ENCODE data around the gene FETUB. TPM values are rescaled to one million over a fixed set of nuclear protein-coding genes. Genes with fewer than 3 reads are reported as not detected.

Gene FETUB
- total RNA-seq, 1 experiment from 2014 or later, result not detected

- no peak overlapping the region for H3K9ac ChIP-seq (ENCODE audit: low read length)
- no peak overlapping the region for H3K4me3 ChIP-seq (replicated peaks in 1 of 2; ENCODE audit: low read depth in 1 of 2, low read length in 2 of 2)
- H3K27me3 ChIP-seq (ENCODE audit: insufficient read depth, low read length), result no peaks in the 10 kb centered on the region
- ChIA-PET POLR2A (no interaction called here), RAD21 (ENCODE audit: low non-redundant PET in 1 of 2, low total read pairs in 2 of 2, uncharacterized antibody in 2 of 2, unreplicated experiment in 2 of 2) (no interaction called here), CTCF (interaction anchor here (1.2 kb wide), 1 partner anchor 37 kb away, joined by 7 read pairs; no protein-coding TSS in a partner anchor)
- TF ChIP-seq MAX (IDR thresholded peaks at IDR 0.05) (no peak), CTCF (IDR thresholded peaks at IDR 0.05 in 2 of 3, conservative IDR thresholded peaks at IDR 0.05 in 1 of 3; ENCODE audit: borderline replicate concordance in 1 of 3, insufficient read depth in 1 of 3, low read depth in 2 of 3, low read length in 2 of 3) (peak in 2 of 3 experiments; percentile 45 to 49; a peak in 4 of 6 replicates), POLR2AphosphoS5 (IDR thresholded peaks at IDR 0.05; ENCODE audit: low read depth, low read length) (no peak)
- no TSS peak for BruUV-seq (replicated peaks)
- H2AFZ ChIP-seq (ENCODE audit: low read depth, low read length, poor library complexity, severe bottlenecking), result peak overlapping the region; percentile 16
- H3K9me3 ChIP-seq (ENCODE audit: control insufficient read depth in 1 of 2, insufficient read depth in 1 of 2, low read depth in 1 of 2, low read length in 2 of 2), result no peaks in the 10 kb centered on the region
- H3K36me3 ChIP-seq (ENCODE audit: control insufficient read depth in 1 of 2, insufficient read depth in 2 of 2, low read length in 2 of 2), result no peaks in the 10 kb centered on the region
- H3K79me2 ChIP-seq (ENCODE audit: insufficient read depth, low read length), result no peaks in the 10 kb centered on the region
- no peaks in the 10 kb centered on the region for H3K9me2 ChIP-seq (ENCODE audit: insufficient read depth)
- H3K27ac ChIP-seq (ENCODE audit: low read depth, low read length), result no peak overlapping the region
- intact Hi-C loops (cut with micrococcal nuclease), result no loop called here
- H3K4me1 ChIP-seq (ENCODE audit: control insufficient read depth in 1 of 2, insufficient read depth in 2 of 2, low read length in 2 of 2), result peaks cover 0 to 7% of the 10 kb centered on the region in 2 experiments; a peak in 2 of 4 replicates
- no peaks in the 10 kb centered on the region for H4K20me1 ChIP-seq (ENCODE audit: insufficient read depth)
- DNase-seq (ENCODE audit: low read depth, low spot score), result peak; percentile 13
- H3K4me2 ChIP-seq (ENCODE audit: low read length), result 0 out of 2 replicates have a peak overlapping the region, but pooled peaks have one; percentile 23
- ATAC-seq, result peak; percentile 100
Observed at GRCh38 chr3:186653984-186654383, 13.8 kb downstream of the FETUB start.

- no peak overlapping the region for H3K9ac ChIP-seq (ENCODE audit: low read length)
- no peaks in the 10 kb centered on the region for H3K9me3 ChIP-seq (ENCODE audit: control insufficient read depth in 1 of 2, insufficient read depth in 1 of 2, low read depth in 1 of 2, low read length in 2 of 2)
- H3K79me2 ChIP-seq (ENCODE audit: insufficient read depth, low read length), result no peaks in the 10 kb centered on the region
- ATAC-seq (no peak), DNase-seq (ENCODE audit: low read depth, low spot score) (no peak)
- no TSS peak for BruUV-seq (replicated peaks)
- ChIA-PET RAD21 (ENCODE audit: low non-redundant PET in 1 of 2, low total read pairs in 2 of 2, uncharacterized antibody in 2 of 2, unreplicated experiment in 2 of 2) (no interaction called here), POLR2A (no interaction called here), CTCF (no interaction called here)
- TF ChIP-seq CEBPB (IDR thresholded peaks at IDR 0.05; ENCODE audit: low read depth) (no peak), TCF7L2 (IDR thresholded peaks at IDR 0.05; ENCODE audit: borderline replicate concordance, extremely low read depth, insufficient read depth, insufficient read length) (no peak)
- H4K20me1 ChIP-seq (ENCODE audit: insufficient read depth), result no peaks in the 10 kb centered on the region
- H2AFZ ChIP-seq (ENCODE audit: low read depth, low read length, poor library complexity, severe bottlenecking), result no peak overlapping the region
- no peak overlapping the region for H3K4me2 ChIP-seq (ENCODE audit: low read length)
- no peak overlapping the region for H3K27ac ChIP-seq (ENCODE audit: low read depth, low read length)
- H3K36me3 ChIP-seq (ENCODE audit: control insufficient read depth in 1 of 2, insufficient read depth in 2 of 2, low read length in 2 of 2), result no peaks in the 10 kb centered on the region
- H3K9me2 ChIP-seq (ENCODE audit: insufficient read depth), result no peaks in the 10 kb centered on the region
- peaks cover 0 to 4% of the 10 kb centered on the region in 2 experiments; a peak in 1 of 4 replicates for H3K4me1 ChIP-seq (ENCODE audit: control insufficient read depth in 1 of 2, insufficient read depth in 2 of 2, low read length in 2 of 2)
- intact Hi-C loops (cut with micrococcal nuclease), result no loop called here
- no peak overlapping the region for H3K4me3 ChIP-seq (replicated peaks in 1 of 2; ENCODE audit: low read depth in 1 of 2, low read length in 2 of 2)
- no peaks in the 10 kb centered on the region for H3K27me3 ChIP-seq (ENCODE audit: insufficient read depth, low read length)
Observed at GRCh38 chr3:186663361-186664118, 23.3 kb downstream of the FETUB start.

All from HCT116 (cell line).